GM10847 (cell line): ENCODE measurements around the gene TMEM128.

ENCODE experiments used
- POLR2A ChIP-seq: IDR thresholded peaks from 2 replicates; pipeline ENCODE4 v1.6.1; 2011; ENCODE audit not compliant: insufficient read length; ENCODE audit errors: extremely low read depth

The TMEM128 gene

DNA sequence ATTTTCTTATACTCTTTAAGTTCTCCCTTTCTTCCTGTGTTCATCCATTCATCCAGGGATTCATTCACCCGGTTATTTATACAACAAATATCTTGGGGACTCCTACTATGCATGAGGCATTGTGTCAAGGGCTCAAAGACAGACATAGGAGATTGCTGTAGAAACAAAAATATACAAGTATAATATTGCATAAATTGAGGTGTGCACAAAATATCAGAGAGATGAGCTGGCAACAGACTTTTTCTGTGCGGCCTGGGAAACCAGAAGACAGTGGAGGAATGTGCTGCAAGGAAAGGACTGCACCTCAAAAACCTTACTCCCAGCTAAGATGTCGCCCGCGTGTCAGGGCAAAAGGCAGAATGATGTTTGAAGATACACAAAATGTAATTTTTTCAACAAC, 30.9 kb downstream of the TMEM128 start:
- TF ChIP-seq POLR2A = no peak

DNA sequence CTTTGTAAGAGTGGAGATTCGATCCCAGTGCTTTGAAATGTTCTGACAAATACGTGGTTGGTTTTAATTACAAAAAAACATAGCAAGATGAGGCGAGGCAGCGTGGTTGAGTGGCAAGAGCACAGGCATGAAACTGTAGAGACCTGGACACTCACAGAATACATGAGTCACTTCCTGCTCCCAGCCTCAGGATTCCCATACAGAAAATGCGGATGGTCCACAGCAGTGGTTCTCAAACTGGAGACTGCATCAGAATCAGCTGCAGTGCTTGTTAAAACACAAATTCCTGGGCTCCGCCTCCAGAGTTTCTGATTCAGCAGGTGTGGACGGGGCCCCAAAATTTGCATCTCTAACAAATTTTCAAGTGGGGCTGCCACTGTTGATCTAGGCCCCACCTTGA, 31.4 kb downstream of the TMEM128 start:
- no peak for TF ChIP-seq POLR2A

DNA sequence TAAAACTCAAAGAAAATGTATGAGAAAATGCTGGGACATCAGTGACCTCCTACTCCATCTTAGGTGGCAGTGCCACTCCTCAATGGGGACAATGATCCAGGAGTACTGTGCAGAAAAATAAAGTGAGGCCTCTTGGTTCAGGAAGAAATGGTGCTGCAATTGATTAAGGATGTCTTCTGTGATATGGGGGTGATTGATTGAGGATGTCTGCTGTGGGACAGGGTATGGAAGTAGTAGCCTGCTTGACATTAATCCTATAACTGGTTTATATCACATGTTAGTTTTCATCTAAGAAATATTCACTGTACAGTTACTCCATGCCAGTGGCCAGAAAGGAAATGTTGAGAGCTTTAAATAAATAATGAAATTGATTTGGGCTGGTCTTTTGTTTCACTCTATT, 41.8 kb downstream of the TMEM128 start:
- no peak for TF ChIP-seq POLR2A

DNA sequence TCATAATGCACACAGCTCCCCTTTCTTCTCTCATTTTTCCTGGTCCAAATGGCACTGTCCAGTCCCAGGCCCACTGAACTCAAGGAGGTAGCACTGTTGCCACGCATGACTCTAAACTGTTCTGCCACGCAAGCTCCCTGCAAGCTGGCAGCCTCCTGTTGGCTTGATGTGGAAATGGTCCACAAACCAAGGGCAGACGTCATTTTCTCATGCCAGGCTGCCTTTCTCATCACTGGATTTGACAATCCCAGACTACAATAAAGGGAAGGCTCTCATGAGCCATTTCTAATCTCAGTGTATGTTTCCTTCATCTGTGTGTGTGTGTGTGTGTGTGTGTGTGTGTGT, 43.6 kb downstream of the TMEM128 start:
- no peak for TF ChIP-seq POLR2A

DNA sequence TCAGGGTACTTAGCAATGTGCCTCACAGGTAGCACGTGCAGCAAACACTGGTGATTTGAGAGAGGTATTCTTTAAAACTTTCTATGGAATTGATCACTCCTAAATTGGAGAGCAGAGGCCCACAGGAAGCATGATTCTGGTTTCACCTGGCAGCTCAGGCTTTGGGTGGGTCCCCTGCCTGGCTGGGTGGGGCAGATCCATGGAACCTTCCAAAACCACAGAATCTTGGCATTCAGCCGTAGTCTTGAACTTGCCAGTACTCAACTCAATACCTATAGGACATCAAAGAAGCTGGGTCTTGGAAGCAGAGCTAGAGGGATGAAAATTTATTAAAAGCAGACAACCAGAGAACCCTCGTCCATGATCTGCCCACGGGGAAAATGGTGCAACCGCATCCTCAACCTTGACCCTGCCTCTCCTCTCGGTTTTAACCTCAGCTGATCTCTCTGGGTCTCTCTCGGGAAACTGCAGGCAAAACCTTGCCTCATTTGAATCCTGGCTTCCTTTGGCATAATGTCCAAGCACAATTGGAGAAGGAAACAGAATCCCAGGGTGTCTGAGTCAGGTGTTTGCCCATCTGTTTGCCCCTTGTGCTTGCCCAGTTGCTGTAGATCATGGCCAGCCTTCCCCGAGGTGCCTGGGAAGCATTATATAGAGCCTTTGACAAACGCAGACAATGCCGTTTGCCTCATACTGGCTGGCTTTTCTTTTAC, 44.2 kb downstream of the TMEM128 start:
- no peak for TF ChIP-seq POLR2A

DNA sequence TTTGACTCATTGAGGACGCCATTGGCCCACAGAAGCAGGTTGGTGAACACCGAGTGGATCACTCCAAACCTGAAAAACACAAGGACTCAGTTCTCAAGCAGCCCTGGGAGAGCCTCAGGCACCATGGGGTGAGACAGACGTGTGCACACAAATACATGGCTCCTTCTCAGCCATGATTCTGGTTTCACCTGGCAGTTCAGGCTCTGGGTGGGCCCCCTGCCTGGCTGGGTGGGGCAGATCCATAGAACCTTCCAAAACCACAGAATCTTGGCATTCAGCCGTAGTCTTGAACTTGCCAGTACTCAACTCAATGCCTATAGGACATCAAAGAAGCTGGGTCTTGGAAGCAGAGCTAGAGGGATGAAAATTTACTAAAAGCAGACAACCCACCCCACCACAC, 45.5 kb downstream of the TMEM128 start:
- no peak for TF ChIP-seq POLR2A

DNA sequence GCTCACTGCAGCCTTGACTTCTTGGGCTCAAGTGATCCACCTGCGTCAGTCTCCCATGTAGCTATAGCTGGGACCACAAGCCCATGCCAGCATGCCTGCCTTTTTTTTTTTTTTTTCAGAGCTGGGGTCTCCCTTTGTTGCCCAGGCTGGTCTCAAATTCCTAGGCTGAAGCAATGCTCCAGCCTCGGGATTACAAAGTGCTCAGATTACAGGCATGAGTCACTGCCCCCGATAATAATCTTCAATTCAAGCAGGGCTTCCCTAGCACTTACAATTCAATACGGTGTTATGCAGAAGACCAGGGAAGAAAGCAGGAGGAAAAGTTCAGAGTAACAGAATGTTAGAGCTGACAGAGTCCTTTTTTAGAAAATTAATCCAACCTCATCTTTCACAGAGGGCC, 47.4 kb downstream of the TMEM128 start:
- no peak for TF ChIP-seq POLR2A

DNA sequence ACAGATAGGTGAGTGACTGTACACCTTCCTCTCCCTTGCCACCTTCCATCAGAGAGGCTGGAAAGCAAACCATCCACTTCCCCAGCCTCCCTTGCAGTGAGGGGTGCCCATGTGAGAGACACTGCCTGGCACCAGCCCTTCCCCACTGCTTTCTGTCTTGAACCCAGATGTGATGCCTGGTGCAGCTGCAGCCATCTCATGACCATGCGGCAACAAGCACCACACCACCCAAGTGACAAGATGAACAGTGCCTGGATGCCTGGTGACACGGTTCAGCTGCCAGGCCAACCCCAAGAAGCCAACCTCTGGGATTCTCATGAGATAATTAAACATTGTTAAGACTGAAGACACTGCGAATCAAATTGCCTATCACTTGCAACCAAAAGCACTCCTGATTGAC, 52.7 kb downstream of the TMEM128 start:
- TF ChIP-seq POLR2A = no peak
